Endothelial cell of umbilical vein (primary cell): Measurements from ENCODE around the gene TLR9. TPM values are rescaled to one million over a fixed set of nuclear protein-coding genes. Genes with fewer than 3 reads are reported as not detected.

Source experiments
- BruUV-seq: library from RNA; stranded (reverse); fragments of 400-500 nt; replicated peaks from 2 replicates; lab custom pipeline; 2021; lab: Mats Ljungman, UMichigan
- CTCF ChIA-PET: fragments of 300-600, 350-600 bp; sonication (Branson Sonifier 250); formaldehyde crosslinking; loops from one replicate; lab custom pipeline; 2021; ENCODE audit warnings: antibody characterized with exemption, inconsistent platforms; lab: Charles Lee
- POLR2A ChIA-PET: fragments of 300-600, 350-600 bp; sonication (Branson Sonifier 250); formaldehyde crosslinking; loops from one replicate; lab custom pipeline; 2021; ENCODE audit warnings: antibody characterized with exemption, inconsistent platforms; lab: Charles Lee
- DNase-seq: peaks from one replicate; pipeline ENCODE4 v3.0.0-alpha.2; 2011; ENCODE audit warnings: low read depth, low spot score
- FAIRE-seq: peaks from 2 replicates; lab custom pipeline; 2011; peaks lifted over from hg19 to GRCh38; lab: Jason Lieb, UNC
- H2AFZ ChIP-seq: 2 replicates; pipeline ENCODE4 v1.6.0; 2012; ENCODE audit warnings: low read depth, low read length, control low read depth, inconsistent platforms
- H3K27ac ChIP-seq: 2 replicates; pipeline ENCODE4 v1.5.1; 2011; ENCODE audit warnings: low read depth, mild to moderate bottlenecking, control low read depth, low read length, moderate library complexity; ENCODE audit not compliant: insufficient read depth
- H3K27me3 ChIP-seq, 2 experiments: 2 replicates each; pipeline versions ENCODE4 v1.6.0 to v1.6.1; 2011; ENCODE audit warnings: low read length in 2 of 2, mixed read lengths in 1 of 2; ENCODE audit not compliant: control insufficient read depth in 2 of 2, insufficient read depth in 2 of 2
- H3K36me3 ChIP-seq, 2 experiments: 2 replicates in 1 of 2; 3 replicates in 1 of 2; pipeline ENCODE4 v1.5.1; 2011; ENCODE audit warnings: low read length in 2 of 2, mild to moderate bottlenecking in 1 of 2, moderate library complexity in 1 of 2; ENCODE audit not compliant: control insufficient read depth in 2 of 2, insufficient read depth in 2 of 2; ENCODE audit errors: extremely low read depth in 1 of 2
- H3K4me1 ChIP-seq: 3 replicates; pipeline ENCODE4 v1.5.1; 2011; ENCODE audit warnings: mild to moderate bottlenecking, low read length; ENCODE audit not compliant: control insufficient read depth, insufficient read depth; ENCODE audit errors: extremely low read depth
- H3K4me2 ChIP-seq: 2 replicates; pipeline ENCODE4 v1.6.1; 2011; ENCODE audit warnings: low read length, control low read depth, mixed read lengths; ENCODE audit not compliant: insufficient read depth
- H3K4me3 ChIP-seq, 3 experiments: fragments of 200-600 bp in 1 of 3; sonication (generic), shearing (Covaris generic) in 1 of 3; replicated peaks in 1 of 3; 2 replicates each; pipeline ENCODE4 v1.5.1; 2011 to 2016; ENCODE audit warnings: control low read depth in 3 of 3, low read length in 3 of 3, mild to moderate bottlenecking in 2 of 3, inconsistent platforms in 1 of 3, low read depth in 1 of 3, moderate library complexity in 1 of 3; ENCODE audit not compliant: insufficient read depth in 1 of 3
- H3K79me2 ChIP-seq: 2 replicates; pipeline ENCODE4 v1.6.0; 2012; ENCODE audit warnings: low read length, inconsistent platforms; ENCODE audit not compliant: control insufficient read depth, insufficient read depth
- H3K9ac ChIP-seq: replicated peaks from 2 replicates; pipeline ENCODE3; 2011; ENCODE audit warnings: low read length, control low read depth; ENCODE audit not compliant: insufficient read depth; ENCODE audit errors: extremely low read depth
- H3K9me1 ChIP-seq: replicated peaks from 3 replicates; pipeline ENCODE4 v1.6.0; 2011; ENCODE audit warnings: mild to moderate bottlenecking, low read length; ENCODE audit not compliant: control insufficient read depth, insufficient read depth; ENCODE audit errors: extremely low read depth
- H3K9me3 ChIP-seq: replicated peaks from 2 replicates; pipeline ENCODE4 v1.5.1; 2012; ENCODE audit warnings: low read length, inconsistent platforms; ENCODE audit not compliant: control insufficient read depth, insufficient read depth
- H4K20me1 ChIP-seq: replicated peaks from 2 replicates; pipeline ENCODE3; 2011; ENCODE audit warnings: mild to moderate bottlenecking, low read length; ENCODE audit not compliant: control insufficient read depth, insufficient read depth; ENCODE audit errors: extremely low read depth
- CTCF ChIP-seq, 2 donors: IDR thresholded peaks; 1 replicate in 1 of 2; 2 replicates in 1 of 2; pipeline ENCODE4 v1.5.1; 2011; ENCODE audit warnings: low read length in 2 of 2, mild to moderate bottlenecking in 2 of 2, moderate library complexity in 2 of 2, control low read depth in 1 of 2, inconsistent platforms in 1 of 2, low read depth in 1 of 2; ENCODE audit not compliant: insufficient read depth in 1 of 2; ENCODE audit errors: extremely low read depth in 1 of 2
- EZH2 ChIP-seq: IDR thresholded peaks from 2 replicates; pipeline ENCODE4 v1.6.1; 2012; ENCODE audit warnings: borderline replicate concordance, low read depth, mild to moderate bottlenecking, moderate library complexity, low read length, inconsistent platforms; ENCODE audit not compliant: severe bottlenecking
- FOS ChIP-seq: IDR thresholded peaks from 2 replicates; pipeline ENCODE4 v1.6.1; 2011; ENCODE audit warnings: mild to moderate bottlenecking, low read length, moderate library complexity, borderline replicate concordance; ENCODE audit not compliant: insufficient read depth
- GATA2 ChIP-seq: IDR thresholded peaks from 2 replicates; pipeline ENCODE4 v1.7.0; 2011; ENCODE audit warnings: low read depth, mild to moderate bottlenecking, moderate library complexity, mixed read lengths, low read length; ENCODE audit not compliant: insufficient read length, insufficient read depth
- JUN ChIP-seq: IDR thresholded peaks from 2 replicates; pipeline ENCODE4 v1.6.1; 2011; ENCODE audit warnings: borderline replicate concordance, low read depth; ENCODE audit not compliant: insufficient read length, insufficient read depth
- MAX ChIP-seq: IDR thresholded peaks from 2 replicates; pipeline ENCODE4 v1.6.1; 2011; ENCODE audit not compliant: insufficient read depth, insufficient read length
- MYC ChIP-seq: IDR thresholded peaks from one replicate; pipeline ENCODE4 v1.6.1; 2011; ENCODE audit warnings: mild to moderate bottlenecking, low read depth, low read length
- POLR2A ChIP-seq: IDR thresholded peaks from 2 replicates; pipeline ENCODE4 v1.6.1; 2012; ENCODE audit warnings: low read depth, mild to moderate bottlenecking, control low read depth, low read length
- POLR2AphosphoS5 ChIP-seq: IDR thresholded peaks from 2 replicates; pipeline ENCODE4 v1.6.1; 2012; ENCODE audit warnings: low read depth, mild to moderate bottlenecking, control low read depth, low read length, moderate library complexity; ENCODE audit not compliant: insufficient read depth
- dilution Hi-C: fragments of 300-500 bp; cut with MboI; formaldehyde crosslinking; loops from one replicate; pipeline ENCODE4 v1.15.0; 2019; ENCODE audit warnings: low sequenced_read_pairs; ENCODE audit not compliant: extremely low pct_ligation_motif_present
- intact Hi-C: fragments of 100-400 bp; cut with micrococcal nuclease; formaldehyde crosslinking; loops from one replicate; pipeline ENCODE4 v1.10.0; 2022
- polyA plus RNA-seq, 4 experiments: library from polyadenylated mRNA; depleted of rRNA in 3 of 4; stranded (reverse) in 3 of 4; unstranded in 1 of 4; fragments of >200 nt; gene quantifications; 2 replicates each; pipeline versions ENCODE4 v1.2.1 to v1.2.3, GENCODE V29; 2011 to 2012; ENCODE audit warnings: missing spikeins in 1 of 4
- total RNA-seq: library from RNA; stranded (reverse); gene quantifications from 2 replicates; pipeline ENCODE4 v1.2.3, GENCODE V29; 2021

Gene TLR9
- total and polyA plus RNA-seq, 2 donors (not counting 3 experiments of a cell fraction or from before 2014, with no cell fraction given), result not detected

GRCh38 chr3:52262447-52262846 lies 37.0 kb upstream of the TLR9 start:
- Histone ChIP-seq H3K9ac (no peak overlapping the region), H3K4me3 (no peak overlapping the region), H3K36me3 (peaks cover 35 to 52% of the 10 kb centered on the region in 2 experiments), H3K79me2 (peaks cover 60% of the 10 kb centered on the region), H4K20me1 (peaks cover 2% of the 10 kb centered on the region), H3K27ac (no peak overlapping the region), H3K27me3 (no peaks in the 10 kb centered on the region), H3K4me1 (peaks cover 15% of the 10 kb centered on the region), H3K9me1 (no peaks in the 10 kb centered on the region), H3K4me2 (no peak overlapping the region), H3K9me3 (no peaks in the 10 kb centered on the region), H2AFZ (no peak overlapping the region)
- intact Hi-C loops, result no loop called here
- CTCF ChIA-PET, result interaction anchor here (1.4 kb wide), 2 partner anchors 13 to 31 kb away, joined by 3 to 7 read pairs; no protein-coding TSS in a partner anchor
- DNase-seq, result no peak
- dilution Hi-C loops, result no loop called here
- no TSS peak for BruUV-seq
- TF ChIP-seq MAX (no peak), GATA2 (no peak), FOS (no peak), POLR2A (no peak), CTCF (IDR thresholded peaks at IDR 0.05; ENCODE audit: extremely low read depth in 1 of 2, insufficient read depth in 1 of 2, low read depth in 1 of 2, low read length in 2 of 2) (no peak), EZH2 (no peak), MYC (no peak), JUN (no peak), POLR2AphosphoS5 (no peak)
- POLR2A ChIA-PET, result no interaction called here
- no peak for FAIRE-seq
